ENCODE measurements around the gene APOBEC4. TPM values are rescaled to one million over a fixed set of nuclear protein-coding genes. Genes with fewer than 3 reads are reported as not detected.
"Not testable (repeated sequence)": the region's sequence is repeated elsewhere in the genome, so short reads cannot be mapped to it uniquely, and the experiment has no call there.

Gene APOBEC4
- total RNA-seq, 2 donors from 2014 or later: not detected

DNA sequence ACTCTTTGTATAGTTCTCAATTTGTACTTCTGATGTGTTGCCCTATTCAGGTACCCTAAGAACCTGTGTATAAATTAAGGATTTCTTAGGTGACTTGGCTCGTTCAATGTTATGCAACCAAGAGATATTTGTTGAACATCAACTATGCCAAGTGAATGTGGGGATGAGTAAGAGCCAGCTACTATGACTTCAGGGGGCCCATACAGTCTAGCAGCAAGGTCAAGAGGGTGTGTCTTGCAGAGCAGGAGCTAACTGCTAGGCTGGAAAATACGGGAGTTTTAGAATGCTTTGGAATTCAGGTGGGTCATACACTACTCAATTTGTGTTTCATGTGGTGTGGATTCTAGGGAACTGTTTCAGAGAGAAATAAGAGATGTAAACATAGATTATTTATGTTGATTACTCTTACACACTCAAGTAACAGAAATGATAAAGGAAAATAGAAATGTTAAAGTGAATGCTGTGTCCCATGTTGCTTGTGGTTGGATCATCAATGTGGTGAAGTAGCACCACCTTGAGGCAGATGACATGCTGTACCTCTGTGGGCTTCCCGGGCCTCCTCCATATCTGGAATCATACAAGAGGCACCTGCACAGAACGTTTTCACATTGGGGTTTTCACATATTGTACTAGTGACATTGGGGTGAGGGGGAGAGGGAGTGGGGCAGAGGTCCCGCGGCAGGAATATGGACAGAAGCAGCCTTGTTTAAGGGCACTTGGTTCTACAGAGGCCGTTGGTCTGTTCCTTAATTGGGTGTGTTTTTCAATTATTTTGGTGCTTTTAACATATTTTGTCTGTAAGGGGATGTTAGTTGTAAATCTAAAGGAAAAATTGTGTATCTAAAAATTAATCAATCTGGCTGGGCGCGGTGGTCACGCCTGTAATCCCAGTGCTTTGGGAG lies 30.0 kb downstream of the APOBEC4 start:
- H3K9me3 ChIP-seq: no peaks in the 10 kb centered on the region
- intact Hi-C loops (cut with DNase I): loop anchor here (10.0 kb wide), 1 partner anchor 158 kb away; no protein-coding TSS in a partner anchor

GRCh38 chr1:183622013-183622412 lies 31.1 kb downstream of the APOBEC4 start:
- no peak for ATAC-seq
- no peaks in the 10 kb centered on the region for H3K36me3 ChIP-seq (replicated peaks in 1 of 2; ENCODE audit: insufficient read depth in 1 of 2, low read depth in 2 of 2)
- no peak for DNase-seq
- WGBS, 2 donors: 29 to 41% methylated on average over 1 of the region's 1 CpG
- H3K27ac ChIP-seq: no peak overlapping the region
- H3K9me3 ChIP-seq: no peaks in the 10 kb centered on the region
- intact Hi-C loops (cut with DNase I): loop anchor here (10.0 kb wide), 1 partner anchor 157 kb away; no protein-coding TSS in a partner anchor
- H3K4me3 ChIP-seq: no peak overlapping the region
- TF ChIP-seq, protein P1, sequence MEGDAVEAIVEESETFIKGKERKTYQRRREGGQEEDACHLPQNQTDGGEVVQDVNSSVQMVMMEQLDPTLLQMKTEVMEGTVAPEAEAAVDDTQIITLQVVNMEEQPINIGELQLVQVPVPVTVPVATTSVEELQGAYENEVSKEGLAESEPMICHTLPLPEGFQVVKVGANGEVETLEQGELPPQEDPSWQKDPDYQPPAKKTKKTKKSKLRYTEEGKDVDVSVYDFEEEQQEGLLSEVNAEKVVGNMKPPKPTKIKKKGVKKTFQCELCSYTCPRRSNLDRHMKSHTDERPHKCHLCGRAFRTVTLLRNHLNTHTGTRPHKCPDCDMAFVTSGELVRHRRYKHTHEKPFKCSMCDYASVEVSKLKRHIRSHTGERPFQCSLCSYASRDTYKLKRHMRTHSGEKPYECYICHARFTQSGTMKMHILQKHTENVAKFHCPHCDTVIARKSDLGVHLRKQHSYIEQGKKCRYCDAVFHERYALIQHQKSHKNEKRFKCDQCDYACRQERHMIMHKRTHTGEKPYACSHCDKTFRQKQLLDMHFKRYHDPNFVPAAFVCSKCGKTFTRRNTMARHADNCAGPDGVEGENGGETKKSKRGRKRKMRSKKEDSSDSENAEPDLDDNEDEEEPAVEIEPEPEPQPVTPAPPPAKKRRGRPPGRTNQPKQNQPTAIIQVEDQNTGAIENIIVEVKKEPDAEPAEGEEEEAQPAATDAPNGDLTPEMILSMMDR (IDR thresholded peaks at IDR 0.05): no peak
- TF ChIP-seq POLR2A (IDR thresholded peaks at IDR 0.05): no peak
- H3K4me1 ChIP-seq: peaks cover 26% of the 10 kb centered on the region
- no peaks in the 10 kb centered on the region for H3K27me3 ChIP-seq

More for the DNA sequence above, 30.0 kb downstream of the APOBEC4 start:
- ATAC-seq (peak; percentile 78), DNase-seq (peak; percentile 49 to 66 (median 56))
- Histone ChIP-seq H3K4me3 (no peak overlapping the region), H3K27me3 (no peaks in the 10 kb centered on the region), H3K27ac (no peak overlapping the region), H3K36me3 (replicated peaks in 1 of 2; ENCODE audit: insufficient read depth in 1 of 2, low read depth in 2 of 2) (no peaks in the 10 kb centered on the region), H3K4me1 (peaks cover 26% of the 10 kb centered on the region)
- 44 to 46% methylated on average over 10 of the region's 10 CpGs for WGBS, 2 donors
- TF ChIP-seq POLR2A (IDR thresholded peaks at IDR 0.05): no peak
- TF ChIP-seq, protein P1 (IDR thresholded peaks at IDR 0.05): peak in 6 of 7 experiments; percentile 41 to 64 (median 59)

GRCh38 chr1:183620311-183620710 lies 32.8 kb downstream of the APOBEC4 start:
- ATAC-seq: no peak
- Histone ChIP-seq H3K9me3 (no peaks in the 10 kb centered on the region), H3K4me1 (peaks cover 15% of the 10 kb centered on the region), H3K27ac (no peak overlapping the region), H3K36me3 (replicated peaks in 1 of 2; ENCODE audit: insufficient read depth in 1 of 2, low read depth in 2 of 2) (no peaks in the 10 kb centered on the region), H3K4me3 (no peak overlapping the region), H3K27me3 (no peaks in the 10 kb centered on the region)
- intact Hi-C loops (cut with DNase I): loop anchor here (10.0 kb wide), 1 partner anchor 156 kb away; no protein-coding TSS in a partner anchor
- TF ChIP-seq, protein P1 (IDR thresholded peaks at IDR 0.05): no peak
- no peak for TF ChIP-seq POLR2A (IDR thresholded peaks at IDR 0.05)
- no peak for DNase-seq
- WGBS, 2 donors: 76% methylated on average over 2 of the region's 2 CpGs

GRCh38 chr1:183619781-183620180 lies 33.3 kb downstream of the APOBEC4 start:
- H3K9me3 ChIP-seq: no peaks in the 10 kb centered on the region
- 73 to 75% methylated on average over 1 of the region's 1 CpG for WGBS, 2 donors
- DNase-seq (no peak), ATAC-seq (no peak)
- no peaks in the 10 kb centered on the region for H3K27me3 ChIP-seq
- intact Hi-C loops (cut with DNase I): loop anchor here (10.0 kb wide), 1 partner anchor 155 kb away; no protein-coding TSS in a partner anchor
- peaks cover 15% of the 10 kb centered on the region for H3K4me1 ChIP-seq
- H3K4me3 ChIP-seq: no peak overlapping the region
- TF ChIP-seq POLR2A (IDR thresholded peaks at IDR 0.05): no peak
- TF ChIP-seq, protein P1 (IDR thresholded peaks at IDR 0.05): no peak
- H3K36me3 ChIP-seq (replicated peaks in 1 of 2; ENCODE audit: insufficient read depth in 1 of 2, low read depth in 2 of 2): no peaks in the 10 kb centered on the region
- H3K27ac ChIP-seq: no peak overlapping the region

DNA sequence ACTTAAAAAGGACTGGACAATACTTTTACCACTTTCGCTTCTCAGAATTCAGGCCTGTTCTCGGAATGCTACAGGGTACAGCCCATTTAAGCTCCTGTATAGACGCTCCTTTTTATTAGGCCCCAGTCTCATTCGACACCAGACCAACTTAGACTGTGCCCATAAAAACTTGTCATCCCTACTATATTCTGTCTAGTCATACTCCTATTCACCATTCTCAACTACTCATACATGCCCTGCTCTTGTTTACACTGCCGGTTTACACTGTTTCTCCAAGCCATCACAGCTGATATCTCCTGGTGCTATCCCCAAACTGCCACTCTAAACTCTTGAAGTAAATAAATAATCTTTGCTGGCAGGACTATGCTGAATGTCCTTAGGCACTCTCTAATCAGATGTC lies 34.9 kb downstream of the APOBEC4 start:
- H3K36me3 ChIP-seq (replicated peaks in 1 of 2; ENCODE audit: insufficient read depth in 1 of 2, low read depth in 2 of 2); H3K4me3 ChIP-seq; H3K9me3 ChIP-seq; DNase-seq; intact Hi-C loops (cut with DNase I); H3K27ac ChIP-seq; H3K27me3 ChIP-seq; ATAC-seq: not testable (repeated sequence)
- H3K4me1 ChIP-seq: peaks cover 15% of the 10 kb centered on the region
- 75 to 82% methylated on average over 5 of the region's 5 CpGs for WGBS, 2 donors

DNA sequence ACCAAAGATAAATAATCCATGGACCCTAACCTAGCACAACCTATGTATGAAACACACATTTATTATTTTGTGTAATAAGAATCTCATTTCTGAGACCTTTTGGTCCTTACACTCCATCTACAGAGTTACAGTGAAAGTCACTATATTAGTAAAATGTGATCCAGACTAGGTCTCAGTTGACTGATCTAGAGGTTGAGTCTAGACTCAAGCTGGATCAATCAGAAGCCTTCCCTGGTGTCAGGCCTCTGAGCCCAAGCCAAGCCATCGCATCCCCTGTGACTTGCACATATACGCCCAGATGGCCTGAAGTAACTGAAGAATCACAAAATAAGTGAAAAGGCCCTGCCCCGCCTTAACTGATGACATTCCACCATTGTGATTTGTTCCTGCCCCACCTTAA lies 40.1 kb downstream of the APOBEC4 start:
- DNase-seq; H3K27ac ChIP-seq; H3K9me3 ChIP-seq; ATAC-seq; H3K27me3 ChIP-seq; H3K4me3 ChIP-seq; H3K4me1 ChIP-seq; intact Hi-C loops (cut with DNase I); H3K36me3 ChIP-seq (replicated peaks in 1 of 2; ENCODE audit: insufficient read depth in 1 of 2, low read depth in 2 of 2): not testable (repeated sequence)
- WGBS, 2 donors: 82 to 87% methylated on average over 2 to 3 of the region's 3 CpGs

Measured in body of pancreas (tissue), 4 donors.